Anterior cingulate cortex (tissue), 58 donors: ENCODE measurements around the gene CDYL.

Experiments
- DNase-seq, 58 donors: peaks; one replicate each; lab custom pipeline; 2025; lab: John Stamatoyannopoulos, UW

Gene CDYL

GRCh38 chr6:4871825-4872224, 95.6 kb downstream of the CDYL start:
- DNase-seq = no peak

GRCh38 chr6:4872841-4873240, 96.6 kb downstream of the CDYL start:
- no peak for DNase-seq

- no peak for DNase-seq
Observed at GRCh38 chr6:4873928-4874327, 97.7 kb downstream of the CDYL start.

- no peak for DNase-seq
Observed at GRCh38 chr6:4879741-4880275, 103.6 kb downstream of the CDYL start.

- no peak for DNase-seq
Observed at GRCh38 chr6:4880363-4880762, 104.2 kb downstream of the CDYL start.

- DNase-seq = no peak
Observed at GRCh38 chr6:4883298-4883697, 107.1 kb downstream of the CDYL start.

- no peak for DNase-seq
Observed at GRCh38 chr6:4884646-4885340, 108.6 kb downstream of the CDYL start.

GRCh38 chr6:4885341-4885933, 109.2 kb downstream of the CDYL start:
- no peak for DNase-seq

- DNase-seq = no peak
Observed at GRCh38 chr6:4888841-4889240, 112.6 kb downstream of the CDYL start.

- DNase-seq = no peak
Observed at GRCh38 chr6:4889701-4890100, 113.5 kb downstream of the CDYL start.

GRCh38 chr6:4890191-4890590, 114.0 kb downstream of the CDYL start:
- DNase-seq = no peak

- no peak for DNase-seq
Observed at GRCh38 chr6:4890627-4891026, 114.4 kb downstream of the CDYL start.

GRCh38 chr6:4891141-4891540, 114.9 kb downstream of the CDYL start:
- DNase-seq = no peak

- no peak for DNase-seq
Observed at GRCh38 chr6:4892785-4893485, 116.7 kb downstream of the CDYL start.

- DNase-seq = no peak
Observed at GRCh38 chr6:4894049-4894448, 117.8 kb downstream of the CDYL start.

- no peak for DNase-seq
Observed at GRCh38 chr6:4895971-4896370, 119.8 kb downstream of the CDYL start.

- no peak for DNase-seq
Observed at GRCh38 chr6:4896401-4896800, 120.2 kb downstream of the CDYL start.

- no peak for DNase-seq
Observed at GRCh38 chr6:4899249-4900034, 123.2 kb downstream of the CDYL start.

- DNase-seq = no peak
Observed at GRCh38 chr6:4901386-4902061, 125.3 kb downstream of the CDYL start.

GRCh38 chr6:4902363-4902762, 126.2 kb downstream of the CDYL start:
- no peak for DNase-seq
